ENCODE results near the gene BORCS5. TPM values are rescaled to one million over a fixed set of nuclear protein-coding genes. Genes with fewer than 3 reads are reported as not detected.

The BORCS5 gene
- total and polyA plus RNA-seq, 10 donors = 3.3 to 25.9 (median 14.9) TPM

DNA sequence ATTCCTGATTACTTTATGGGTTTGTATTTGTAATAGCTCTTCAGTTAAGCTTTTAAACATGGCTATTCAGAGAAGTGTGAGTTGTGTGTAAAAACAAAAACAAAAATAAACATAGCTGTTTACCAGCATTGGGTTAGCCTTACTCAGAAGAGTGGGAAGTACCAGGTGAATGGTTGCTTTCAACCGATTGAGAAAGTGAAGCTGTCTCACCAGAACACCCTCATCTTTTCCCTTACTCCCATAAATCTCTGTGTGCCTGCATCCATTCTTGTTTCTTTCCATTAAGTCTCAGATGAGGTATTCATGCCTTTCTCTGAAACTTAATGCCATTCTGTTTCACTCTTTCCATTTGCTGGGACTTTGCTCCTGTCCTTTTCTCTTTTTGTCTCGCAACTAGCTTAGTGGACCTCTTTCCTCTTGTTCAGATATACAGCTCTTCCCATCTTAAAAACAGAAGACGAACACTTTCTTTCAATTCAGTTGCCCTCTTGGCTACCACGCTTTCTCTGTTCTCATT lies 10.7 kb downstream of the BORCS5 start:
- DNase-seq = no peak
- H3K9me3 ChIP-seq = no peaks in the 10 kb centered on the region
- intact Hi-C loops (cut with DNase I; ENCODE audit: low total_unique reads) = no loop called here
- TF ChIP-seq, protein P1, sequence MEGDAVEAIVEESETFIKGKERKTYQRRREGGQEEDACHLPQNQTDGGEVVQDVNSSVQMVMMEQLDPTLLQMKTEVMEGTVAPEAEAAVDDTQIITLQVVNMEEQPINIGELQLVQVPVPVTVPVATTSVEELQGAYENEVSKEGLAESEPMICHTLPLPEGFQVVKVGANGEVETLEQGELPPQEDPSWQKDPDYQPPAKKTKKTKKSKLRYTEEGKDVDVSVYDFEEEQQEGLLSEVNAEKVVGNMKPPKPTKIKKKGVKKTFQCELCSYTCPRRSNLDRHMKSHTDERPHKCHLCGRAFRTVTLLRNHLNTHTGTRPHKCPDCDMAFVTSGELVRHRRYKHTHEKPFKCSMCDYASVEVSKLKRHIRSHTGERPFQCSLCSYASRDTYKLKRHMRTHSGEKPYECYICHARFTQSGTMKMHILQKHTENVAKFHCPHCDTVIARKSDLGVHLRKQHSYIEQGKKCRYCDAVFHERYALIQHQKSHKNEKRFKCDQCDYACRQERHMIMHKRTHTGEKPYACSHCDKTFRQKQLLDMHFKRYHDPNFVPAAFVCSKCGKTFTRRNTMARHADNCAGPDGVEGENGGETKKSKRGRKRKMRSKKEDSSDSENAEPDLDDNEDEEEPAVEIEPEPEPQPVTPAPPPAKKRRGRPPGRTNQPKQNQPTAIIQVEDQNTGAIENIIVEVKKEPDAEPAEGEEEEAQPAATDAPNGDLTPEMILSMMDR (IDR thresholded peaks at IDR 0.05 in 8 of 11, conservative IDR thresholded peaks at IDR 0.05 in 3 of 11) = no peak
- TF ChIP-seq POLR2A (IDR thresholded peaks at IDR 0.05) (no peak), POLR2AphosphoS5 (IDR thresholded peaks at IDR 0.05) (no peak)
- no peak overlapping the region for H3K4me3 ChIP-seq
- H3K4me1 ChIP-seq = peaks cover 0 to 38% (median 5%) of the 10 kb centered on the region in 6 donors
- 90 to 96% (median 93%) methylated on average over 4 of the region's 4 CpGs for WGBS, 5 donors
- peak overlapping the region in 1 of 8 donors; percentile 52 for H3K27ac ChIP-seq
- no peaks in the 10 kb centered on the region for H3K27me3 ChIP-seq (replicated peaks in 1 of 7)
- H3K36me3 ChIP-seq = peaks cover 0 to 49% (median 5%) of the 10 kb centered on the region in 6 donors

DNA sequence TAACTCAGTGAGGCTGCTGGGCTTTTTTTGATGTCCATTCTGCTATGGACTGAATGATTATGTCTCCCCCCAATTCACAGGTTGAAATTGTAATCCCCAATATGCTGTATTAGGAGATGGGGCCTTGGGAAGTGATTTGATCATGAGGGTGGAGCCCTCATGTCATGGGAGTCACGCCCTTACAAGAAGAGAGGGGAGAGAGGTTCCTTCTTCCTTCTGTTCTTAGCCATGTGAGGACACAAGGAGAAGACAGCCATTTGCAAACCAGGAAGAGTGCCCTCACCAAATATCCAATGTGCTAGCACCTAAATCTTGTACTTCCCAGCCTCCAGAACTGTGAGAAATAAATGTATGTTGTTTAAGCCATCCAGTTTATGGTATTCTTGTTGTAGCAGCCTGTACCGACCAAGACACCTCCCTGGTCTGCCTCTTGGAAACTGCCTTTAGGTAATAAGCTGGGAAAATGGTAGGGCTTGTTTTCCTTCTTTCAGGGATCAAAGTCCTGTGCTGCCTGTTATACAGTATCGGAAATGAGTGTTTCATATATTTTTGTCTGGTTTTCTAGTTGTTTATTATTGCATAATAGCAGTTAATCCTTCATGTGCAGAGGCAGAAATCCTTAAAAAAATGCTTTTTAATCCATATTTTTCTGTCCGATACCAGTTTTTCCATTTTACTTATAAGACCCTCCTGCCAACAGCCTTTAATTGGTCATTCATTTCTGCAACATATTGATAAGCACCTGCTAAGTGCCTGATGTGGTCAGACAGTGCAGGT lies 16.3 kb downstream of the BORCS5 start:
- Histone ChIP-seq H3K27me3 (replicated peaks in 1 of 7) (no peaks in the 10 kb centered on the region), H3K27ac (no peak overlapping the region), H3K4me1 (peaks cover 0 to 21% (median 2%) of the 10 kb centered on the region in 6 donors), H3K4me3 (no peak overlapping the region), H3K9me3 (no peaks in the 10 kb centered on the region), H3K36me3 (peaks cover 0 to 43% (median 0%) of the 10 kb centered on the region in 6 donors)
- no peak for DNase-seq
- intact Hi-C loops (cut with DNase I; ENCODE audit: low total_unique reads) = loop anchor here (10.0 kb wide), 1 partner anchor 362 kb away; no protein-coding TSS in a partner anchor
- 87 to 96% (median 93%) methylated on average over 4 of the region's 4 CpGs for WGBS, 5 donors
- TF ChIP-seq, protein P1 (IDR thresholded peaks at IDR 0.05 in 8 of 11, conservative IDR thresholded peaks at IDR 0.05 in 3 of 11) = no peak
- TF ChIP-seq POLR2AphosphoS5 (IDR thresholded peaks at IDR 0.05) (no peak), POLR2A (IDR thresholded peaks at IDR 0.05) (no peak)

DNA sequence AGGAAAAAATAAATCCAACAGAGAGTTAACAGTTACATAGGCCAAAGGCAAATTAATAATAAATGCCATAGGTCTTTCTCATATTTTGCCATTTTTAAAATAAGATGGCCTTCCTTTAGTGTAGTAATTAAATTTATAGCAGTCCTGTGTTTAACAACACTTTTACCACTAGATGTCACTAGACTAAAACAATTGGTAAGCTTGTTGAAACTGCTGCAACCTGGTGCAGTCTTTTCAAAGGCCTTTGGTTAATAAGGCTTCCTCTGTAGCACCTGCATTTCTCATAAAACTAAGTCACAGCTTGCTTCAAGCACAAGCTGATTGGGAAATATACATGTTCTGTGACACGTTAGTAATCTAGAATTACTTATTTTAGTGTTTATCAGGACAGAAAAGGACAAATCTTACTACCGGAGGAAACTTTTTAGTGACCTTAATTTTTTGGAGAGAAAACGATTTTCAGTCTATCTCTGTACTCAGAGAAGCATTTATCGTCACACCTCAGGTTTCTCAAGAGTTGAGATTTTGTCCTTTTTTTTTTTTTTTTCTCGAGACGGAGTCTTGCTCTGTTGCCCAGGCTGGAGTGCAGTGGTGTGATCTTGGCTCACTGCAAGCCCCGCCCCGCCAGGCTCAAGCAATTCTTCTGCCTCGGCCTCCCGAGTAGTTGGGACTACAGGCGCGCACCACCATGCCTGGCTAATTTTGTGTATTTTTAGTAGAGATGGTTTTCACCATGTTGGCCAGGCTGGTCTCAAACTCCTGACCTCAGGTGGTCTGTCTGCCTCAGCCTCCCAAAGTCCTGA lies 20.0 kb downstream of the BORCS5 start:
- H3K4me1 ChIP-seq = peaks cover 0 to 47% (median 16%) of the 10 kb centered on the region in 6 donors
- peaks cover 0 to 25% (median 0%) of the 10 kb centered on the region in 6 donors for H3K36me3 ChIP-seq
- DNase-seq = no peak
- H3K27me3 ChIP-seq (replicated peaks in 1 of 7) = no peaks in the 10 kb centered on the region
- H3K4me3 ChIP-seq = no peak overlapping the region
- H3K27ac ChIP-seq = peak overlapping the region in 1 of 8 donors; percentile 6
- WGBS, 5 donors = 80 to 86% (median 83%) methylated on average over 12 of the region's 12 CpGs
- TF ChIP-seq, protein P1 (IDR thresholded peaks at IDR 0.05 in 8 of 11, conservative IDR thresholded peaks at IDR 0.05 in 3 of 11) = peak; percentile 55 to 84 (median 75)
- TF ChIP-seq POLR2AphosphoS5 (IDR thresholded peaks at IDR 0.05) = no peak
- intact Hi-C loops (cut with DNase I; ENCODE audit: low total_unique reads) = loop anchor here (5.0 to 10.0 kb wide), 2 partner anchors 185 to 358 kb away; partner anchors contain the start of gene DUSP16
- H3K9me3 ChIP-seq = no peaks in the 10 kb centered on the region
